Measurements from ENCODE around the gene ABCB11.

Gene ABCB11

GRCh38 chr2:169007941-169008340, 23.2 kb downstream of the ABCB11 start:
- no peak for DNase-seq (ENCODE audit: low read depth)

- DNase-seq (ENCODE audit: low read depth): no peak
Measured at GRCh38 chr2:169007356-169007755, 23.8 kb downstream of the ABCB11 start.

GRCh38 chr2:169006665-169007064, 24.5 kb downstream of the ABCB11 start:
- no peak for DNase-seq (ENCODE audit: low read depth)

- DNase-seq (ENCODE audit: low read depth): no peak
Measured at GRCh38 chr2:169005994-169006393, 25.1 kb downstream of the ABCB11 start.

GRCh38 chr2:169005080-169005598, 26.0 kb downstream of the ABCB11 start:
- no peak for DNase-seq (ENCODE audit: low read depth)

- DNase-seq (ENCODE audit: low read depth): no peak
Measured at GRCh38 chr2:169002161-169002738, 28.9 kb downstream of the ABCB11 start.

- DNase-seq (ENCODE audit: low read depth): no peak
Measured at GRCh38 chr2:169001116-169001815, 29.9 kb downstream of the ABCB11 start.

- DNase-seq (ENCODE audit: low read depth): no peak
Measured at GRCh38 chr2:168999668-169000213, 31.4 kb downstream of the ABCB11 start.

GRCh38 chr2:168998609-168999211, 32.4 kb downstream of the ABCB11 start:
- no peak for DNase-seq (ENCODE audit: low read depth)

- DNase-seq (ENCODE audit: low read depth): no peak
Measured at GRCh38 chr2:168997794-168998193, 33.3 kb downstream of the ABCB11 start.

- DNase-seq (ENCODE audit: low read depth): no peak
Measured at GRCh38 chr2:168997118-168997521, 34.0 kb downstream of the ABCB11 start.

GRCh38 chr2:168995744-168996143, 35.4 kb downstream of the ABCB11 start:
- no peak for DNase-seq (ENCODE audit: low read depth)

- no peak for DNase-seq (ENCODE audit: low read depth)
Measured at GRCh38 chr2:168993538-168993937, 37.6 kb downstream of the ABCB11 start.

- DNase-seq (ENCODE audit: low read depth): no peak
Measured at GRCh38 chr2:168992591-168993349, 38.4 kb downstream of the ABCB11 start.

GRCh38 chr2:168992026-168992425, 39.1 kb downstream of the ABCB11 start:
- DNase-seq (ENCODE audit: low read depth): no peak

- DNase-seq (ENCODE audit: low read depth): no peak
Measured at GRCh38 chr2:168988755-168989154, 42.4 kb downstream of the ABCB11 start.

GRCh38 chr2:168986398-168986943, 44.7 kb downstream of the ABCB11 start:
- DNase-seq (ENCODE audit: low read depth): no peak

- no peak for DNase-seq (ENCODE audit: low read depth)
Measured at GRCh38 chr2:168981651-168982050, 49.5 kb downstream of the ABCB11 start.

GRCh38 chr2:168978461-168978861, 52.7 kb downstream of the ABCB11 start:
- no peak for DNase-seq (ENCODE audit: low read depth)

- DNase-seq (ENCODE audit: low read depth): no peak
Measured at GRCh38 chr2:168977608-168978007, 53.5 kb downstream of the ABCB11 start.

- DNase-seq (ENCODE audit: low read depth): no peak
Measured at GRCh38 chr2:168976034-168976654, 55.0 kb downstream of the ABCB11 start.

Measured in activated T-cell treated with anti-CD3 and anti-CD28 coated beads for 24 hours (primary cell).